ENCODE measurements around the gene AQP4. TPM values are rescaled to one million over a fixed set of nuclear protein-coding genes. Genes with fewer than 3 reads are reported as not detected.

AQP4 gene
- total RNA-seq, 4 donors from 2014 or later, result 1.5 TPM; not detected in 3

DNA sequence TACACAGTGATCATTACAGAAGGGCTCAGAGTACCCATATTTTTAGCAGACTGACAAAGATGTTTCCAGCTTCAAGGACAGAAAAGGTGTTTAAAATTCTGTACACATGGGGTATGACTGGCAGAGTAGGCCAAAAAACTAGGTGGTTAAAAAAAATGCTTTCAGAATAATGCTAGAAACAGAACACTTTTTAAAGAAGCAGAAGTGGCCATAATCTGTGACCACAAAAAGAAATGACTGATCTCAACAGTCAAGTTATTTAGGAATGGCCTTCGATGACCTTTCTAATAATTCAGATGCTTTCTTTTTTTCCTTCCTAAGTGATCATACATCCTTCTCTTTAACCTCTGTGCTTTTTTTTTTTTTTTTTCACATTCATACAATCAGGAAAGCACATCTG lies 4.1 kb upstream of the AQP4 start:
- H3K27ac ChIP-seq, result no peak overlapping the region
- H3K27me3 ChIP-seq, result no peaks in the 10 kb centered on the region
- DNase-seq, result no peak
- no peak for TF ChIP-seq POLR2A (IDR thresholded peaks at IDR 0.05)
- TF ChIP-seq CTCF (IDR thresholded peaks at IDR 0.05), result no peak
- H3K36me3 ChIP-seq, result no peaks in the 10 kb centered on the region
- no peaks in the 10 kb centered on the region for H3K4me1 ChIP-seq
- H3K9me3 ChIP-seq, result no peaks in the 10 kb centered on the region
- H3K4me3 ChIP-seq, result no peak overlapping the region

DNA sequence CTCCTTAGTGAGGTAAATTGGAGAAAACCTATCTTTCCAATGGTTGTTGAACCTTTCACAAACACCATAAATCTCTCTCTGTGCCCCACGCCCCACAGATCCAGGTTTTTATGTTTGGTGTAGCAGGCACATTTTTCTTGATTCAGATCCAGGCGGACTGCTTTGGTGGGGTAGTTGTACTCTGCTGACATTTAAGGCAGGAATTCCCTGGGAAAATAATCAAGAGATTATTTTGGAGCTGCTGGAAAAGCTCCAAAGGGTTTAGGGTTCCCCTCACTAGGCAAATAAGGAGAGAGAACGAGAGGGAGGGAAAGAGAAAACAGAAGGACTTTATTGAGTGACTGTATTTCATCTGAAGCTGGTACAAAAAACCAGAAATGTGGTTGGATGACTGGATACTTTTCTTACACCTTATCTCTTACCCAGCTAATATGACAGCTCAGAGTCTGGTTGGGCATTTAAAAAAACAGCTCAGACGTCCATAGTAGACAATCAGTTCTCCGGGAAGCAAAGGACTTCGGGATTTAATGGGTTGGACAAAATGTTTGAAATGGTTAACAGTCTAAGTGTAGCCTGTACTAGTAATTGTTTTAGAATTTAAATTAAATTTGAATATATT lies 3.6 kb upstream of the AQP4 start:
- no peak overlapping the region for H3K27ac ChIP-seq
- no peaks in the 10 kb centered on the region for H3K27me3 ChIP-seq
- DNase-seq, result no peak
- TF ChIP-seq CTCF (IDR thresholded peaks at IDR 0.05) (no peak), POLR2A (IDR thresholded peaks at IDR 0.05) (no peak)
- no peaks in the 10 kb centered on the region for H3K4me1 ChIP-seq
- H3K4me3 ChIP-seq, result no peak overlapping the region
- no peaks in the 10 kb centered on the region for H3K36me3 ChIP-seq
- no peaks in the 10 kb centered on the region for H3K9me3 ChIP-seq

GRCh38 chr18:26867471-26867870 lies 2.0 kb upstream of the AQP4 start:
- Histone ChIP-seq H3K36me3 (no peaks in the 10 kb centered on the region), H3K27me3 (no peaks in the 10 kb centered on the region), H3K4me1 (peaks cover 0 to 10% (median 0%) of the 10 kb centered on the region in 4 donors), H3K27ac (no peak overlapping the region), H3K4me3 (no peak overlapping the region), H3K9me3 (no peaks in the 10 kb centered on the region)
- DNase-seq, result no peak
- TF ChIP-seq POLR2A (IDR thresholded peaks at IDR 0.05) (no peak), CTCF (IDR thresholded peaks at IDR 0.05) (no peak)

- H3K9me3 ChIP-seq, result no peaks in the 10 kb centered on the region
- H3K4me1 ChIP-seq, result peaks cover 0 to 10% (median 0%) of the 10 kb centered on the region in 4 donors
- no peak overlapping the region for H3K4me3 ChIP-seq
- no peaks in the 10 kb centered on the region for H3K27me3 ChIP-seq
- no peak for DNase-seq
- H3K36me3 ChIP-seq, result no peaks in the 10 kb centered on the region
- H3K27ac ChIP-seq, result no peak overlapping the region
- no peak for TF ChIP-seq POLR2A (IDR thresholded peaks at IDR 0.05)
- no peak for TF ChIP-seq CTCF (IDR thresholded peaks at IDR 0.05)
Measured at GRCh38 chr18:26864658-26865057, 849 bp downstream of the AQP4 start.

DNA sequence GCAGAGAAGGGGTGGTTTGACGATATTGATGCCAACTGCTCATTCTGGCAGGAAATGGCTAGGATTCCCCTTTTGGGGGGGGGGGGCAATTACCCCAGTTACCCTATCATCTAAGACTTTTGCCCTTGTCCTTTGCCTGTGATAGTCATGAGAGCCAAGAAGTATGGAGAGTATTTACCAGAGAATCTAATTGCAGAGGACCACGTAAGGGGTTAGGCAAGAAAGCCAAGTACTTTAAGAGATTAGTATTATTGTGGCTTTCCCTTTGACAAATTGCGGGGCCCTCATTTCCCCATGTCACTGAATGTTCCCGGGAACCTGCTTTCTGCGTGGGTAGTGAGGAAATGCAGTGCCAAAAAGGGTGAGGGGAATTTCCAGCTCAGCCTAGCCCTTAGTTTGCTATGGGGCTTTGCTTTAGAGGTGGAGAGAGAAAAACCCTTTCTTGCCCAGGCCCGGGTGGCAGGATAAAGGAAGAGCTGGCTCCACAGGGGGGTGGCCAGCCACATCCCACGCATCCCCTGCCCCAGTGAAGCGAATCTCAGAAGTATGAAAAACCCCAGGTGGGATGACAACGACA lies 1.5 kb downstream of the AQP4 start:
- Histone ChIP-seq H3K9me3 (no peaks in the 10 kb centered on the region), H3K4me1 (peaks cover 0 to 10% (median 0%) of the 10 kb centered on the region in 4 donors), H3K27ac (no peak overlapping the region), H3K27me3 (no peaks in the 10 kb centered on the region), H3K36me3 (no peaks in the 10 kb centered on the region), H3K4me3 (no peak overlapping the region)
- TF ChIP-seq POLR2A (IDR thresholded peaks at IDR 0.05) (no peak), CTCF (IDR thresholded peaks at IDR 0.05) (no peak)
- DNase-seq, result no peak

All from Peyer's patch (tissue), 4 donors.